Spinal cord (tissue), 10 donors: ENCODE data around the gene EMP1. TPM values are rescaled to one million over a fixed set of nuclear protein-coding genes. Genes with fewer than 3 reads are reported as not detected.

ENCODE experiments used
- DNase-seq, 6 donors: peaks; one replicate each; pipeline versions ENCODE4 v3.0.0 to v3.0.0-alpha.2; 2013 to 2015; ENCODE audit warnings: low spot score in 6 of 6, low read depth in 4 of 6
- H3K27ac ChIP-seq: one replicate; pipeline ENCODE4 v1.5.1; 2013; ENCODE audit warnings: low read depth, low read length, control low read depth
- H3K27me3 ChIP-seq: one replicate; pipeline ENCODE4 v1.6.1; 2013; ENCODE audit warnings: low read length; ENCODE audit not compliant: control insufficient read depth, insufficient read depth
- H3K36me3 ChIP-seq: one replicate; pipeline ENCODE4 v1.6.1; 2013; ENCODE audit warnings: low read length; ENCODE audit not compliant: control insufficient read depth, insufficient read depth
- H3K4me1 ChIP-seq: one replicate; pipeline ENCODE4 v1.6.1; 2013; ENCODE audit warnings: low read length; ENCODE audit not compliant: control insufficient read depth, insufficient read depth
- H3K4me3 ChIP-seq: one replicate; pipeline ENCODE4 v1.5.1; 2013; ENCODE audit warnings: low read depth, low read length, control low read depth
- H3K9me3 ChIP-seq: one replicate; pipeline ENCODE4 v1.6.1; 2013; ENCODE audit warnings: low read length; ENCODE audit not compliant: control insufficient read depth, insufficient read depth
- WGBS: methylation state at CpG from one replicate; pipeline ENCODE4 v1.1.5; 2013; ENCODE audit warnings: missing lambda C conversion rate; ENCODE audit not compliant: insufficient coverage; 5-methylcytosine and 5-hydroxymethylcytosine counted together
- polyA plus RNA-seq, 2 donors: library from polyadenylated mRNA; unstranded; fragments of 120-200 nt; gene quantifications; one replicate each; pipeline ENCODE4 v1.2.1, GENCODE V29; 2013; ENCODE audit not compliant: insufficient read length in 2 of 2
- total RNA-seq, 2 donors: library from RNA; depleted of rRNA in 1 of 2; stranded (reverse); fragments of 120-200 nt in 1 of 2; fragments of >200 nt in 1 of 2; gene quantifications; one replicate each; pipeline versions ENCODE4 v1.2.3 to v1.2.4, GENCODE V29; 2013 to 2014
- donor health status: healthy.

The EMP1 gene
- total and polyA plus RNA-seq, 4 donors = 57.7 to 91.6 (median 68.4) TPM

DNA sequence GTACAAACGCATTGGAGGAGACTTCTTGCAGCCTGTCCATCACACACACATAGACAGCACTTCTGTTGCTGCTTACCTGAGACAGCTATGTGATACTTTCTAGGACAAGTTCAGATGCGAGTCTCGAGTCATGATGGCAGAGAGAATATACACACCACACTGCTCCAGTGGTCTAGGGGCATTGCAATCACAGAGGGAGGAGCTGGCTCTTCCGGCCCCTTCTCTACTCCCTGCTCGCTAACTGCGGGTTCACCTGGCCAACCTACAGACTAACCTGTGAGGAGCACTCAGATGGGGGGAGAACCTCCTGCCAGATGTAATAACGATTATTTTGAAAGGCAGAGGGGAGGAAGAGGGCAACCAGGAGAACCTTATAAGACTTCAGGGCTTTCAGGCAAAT, 30.7 kb downstream of the EMP1 start:
- Histone ChIP-seq H3K4me1 (no peaks in the 10 kb centered on the region), H3K36me3 (no peaks in the 10 kb centered on the region), H3K27ac (no peak overlapping the region), H3K27me3 (no peaks in the 10 kb centered on the region), H3K9me3 (no peaks in the 10 kb centered on the region), H3K4me3 (no peak overlapping the region)
- DNase-seq = no peak
- WGBS = 93% methylated on average over 3 of the region's 7 CpGs

DNA sequence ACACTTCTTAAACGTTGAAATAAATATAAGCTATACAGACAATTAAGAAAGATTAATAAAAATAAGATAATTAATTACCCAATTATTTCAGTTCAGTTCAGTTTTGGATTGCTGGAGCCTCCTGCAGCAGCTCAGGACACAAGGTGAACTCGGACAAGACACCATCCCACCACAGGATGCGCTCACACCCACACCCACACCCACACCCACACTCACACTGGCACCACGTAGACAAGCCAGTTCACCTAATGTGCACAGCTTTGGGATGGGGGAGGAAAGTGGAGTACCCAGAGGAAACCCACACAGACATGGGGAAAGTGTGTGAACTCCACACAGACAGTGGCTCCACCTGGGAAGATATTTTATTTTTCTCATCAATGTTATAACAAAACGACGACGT, 32.1 kb downstream of the EMP1 start:
- H3K27ac ChIP-seq = no peak overlapping the region
- H3K4me3 ChIP-seq = no peak overlapping the region
- no peaks in the 10 kb centered on the region for H3K4me1 ChIP-seq
- H3K27me3 ChIP-seq = no peaks in the 10 kb centered on the region
- H3K36me3 ChIP-seq = no peaks in the 10 kb centered on the region
- WGBS = 100% methylated on average over 1 of the region's 7 CpGs
- DNase-seq = no peak
- H3K9me3 ChIP-seq = no peaks in the 10 kb centered on the region

DNA sequence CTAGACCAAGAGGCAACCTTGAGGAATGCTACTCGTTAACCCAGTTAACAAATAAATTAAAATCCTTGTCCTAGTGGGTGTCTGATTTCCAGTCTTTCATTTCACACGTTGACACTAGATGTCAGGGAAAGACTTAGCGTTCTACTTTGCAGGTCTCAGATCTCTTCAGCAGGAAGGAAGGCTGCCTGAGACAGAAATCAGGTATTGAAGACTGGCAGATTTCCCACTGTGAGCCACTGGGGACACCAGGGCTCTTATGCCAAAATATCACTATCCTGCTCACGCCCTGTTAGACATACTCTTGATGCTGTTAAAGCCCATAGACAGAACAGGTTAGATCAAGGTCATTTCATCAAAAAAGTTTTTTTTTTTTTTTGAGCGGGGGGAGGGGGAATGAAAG, 33.0 kb downstream of the EMP1 start:
- Histone ChIP-seq H3K4me1 (no peaks in the 10 kb centered on the region), H3K4me3 (no peak overlapping the region), H3K9me3 (no peaks in the 10 kb centered on the region), H3K27ac (no peak overlapping the region), H3K36me3 (no peaks in the 10 kb centered on the region), H3K27me3 (no peaks in the 10 kb centered on the region)
- 79% methylated on average over 2 of the region's 5 CpGs for WGBS
- peak in 1 of 6 donors; percentile 48 for DNase-seq

DNA sequence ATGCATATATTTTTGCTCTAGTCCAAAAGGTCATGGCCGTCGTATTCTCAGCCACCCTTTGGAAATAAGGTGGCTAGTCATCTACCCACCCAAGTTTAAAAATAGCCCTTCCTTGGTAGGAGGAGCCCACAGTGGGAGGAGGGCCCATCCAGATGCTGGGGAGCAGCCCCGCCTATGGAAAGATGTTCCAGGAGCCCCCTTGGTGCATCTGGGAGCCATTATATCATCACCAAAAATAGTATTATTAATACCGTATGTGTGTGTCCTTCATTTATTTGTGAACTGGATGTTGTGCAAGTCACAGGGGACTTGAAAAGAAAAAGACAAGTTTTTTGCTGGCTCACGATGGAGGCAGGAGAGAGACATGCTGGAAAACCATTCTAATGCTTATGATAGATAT, 34.0 kb downstream of the EMP1 start:
- no peak for DNase-seq
- Histone ChIP-seq H3K27me3 (no peaks in the 10 kb centered on the region), H3K9me3 (no peaks in the 10 kb centered on the region), H3K36me3 (no peaks in the 10 kb centered on the region), H3K4me3 (no peak overlapping the region), H3K4me1 (no peaks in the 10 kb centered on the region), H3K27ac (no peak overlapping the region)
- WGBS = no CpG with 5 or more reads among the region's 5 CpGs

DNA sequence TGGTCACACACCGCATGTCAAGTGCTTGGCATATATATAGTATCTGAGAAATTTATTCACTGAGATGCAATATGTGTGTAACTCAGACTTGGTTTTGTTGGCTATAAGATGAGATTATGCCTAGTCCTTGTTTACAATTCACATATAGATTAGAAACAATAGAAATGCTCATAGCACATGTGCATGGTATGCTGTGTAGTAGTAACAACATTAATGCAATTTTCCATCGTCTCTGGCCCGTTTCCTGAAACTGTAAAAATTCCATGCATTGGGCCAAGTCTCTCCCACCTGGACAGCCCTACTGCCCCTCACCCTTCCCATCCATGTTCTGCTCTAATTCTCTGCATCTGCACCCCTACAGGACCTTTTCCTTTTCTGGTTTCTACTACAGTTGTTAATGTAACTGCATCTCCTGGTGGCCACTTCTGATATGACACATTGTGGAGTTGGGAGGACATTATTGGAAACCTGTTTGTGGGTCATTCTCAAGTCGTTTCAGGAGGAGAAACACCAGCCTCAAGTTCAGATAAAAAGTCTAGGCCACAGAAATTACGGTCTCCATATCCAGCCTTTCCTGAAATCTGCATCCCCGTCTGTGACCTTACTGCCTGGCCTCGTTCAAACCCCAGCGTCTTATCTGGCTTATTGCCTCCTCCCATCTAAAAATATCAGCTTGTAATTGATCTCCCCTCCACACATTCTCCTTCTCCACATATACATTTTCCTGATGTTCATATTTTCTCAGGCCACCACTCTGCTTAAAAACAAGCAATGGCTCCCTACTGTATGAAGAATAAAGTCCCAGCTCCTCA, 37.5 kb downstream of the EMP1 start:
- no peaks in the 10 kb centered on the region for H3K9me3 ChIP-seq
- DNase-seq = peak in 2 of 6 donors; percentile 42 to 52
- no peaks in the 10 kb centered on the region for H3K27me3 ChIP-seq
- no peak overlapping the region for H3K27ac ChIP-seq
- 88% methylated on average over 6 of the region's 8 CpGs for WGBS
- no peaks in the 10 kb centered on the region for H3K4me1 ChIP-seq
- H3K4me3 ChIP-seq = no peak overlapping the region
- H3K36me3 ChIP-seq = no peaks in the 10 kb centered on the region

DNA sequence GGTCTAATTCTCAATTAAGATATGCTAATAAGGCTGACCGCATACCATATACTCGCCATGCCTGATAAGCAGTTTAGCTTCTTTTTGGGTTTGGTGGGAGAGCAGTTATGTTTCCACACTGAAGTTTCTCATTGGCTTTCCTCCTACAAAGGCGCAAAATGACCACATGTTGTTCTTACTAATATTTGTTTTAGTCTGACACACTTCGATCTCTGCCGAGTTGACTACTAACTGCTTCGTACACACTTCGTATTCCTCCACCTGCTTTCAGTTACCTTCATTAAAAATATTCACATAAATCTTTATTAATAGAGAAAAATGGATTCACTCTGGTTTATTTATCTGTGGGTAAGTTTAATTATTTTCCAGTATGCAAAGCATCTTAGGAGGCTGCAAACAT, 41.7 kb downstream of the EMP1 start:
- H3K27me3 ChIP-seq = no peaks in the 10 kb centered on the region
- WGBS = no CpG with 5 or more reads among the region's 7 CpGs
- DNase-seq = no peak

DNA sequence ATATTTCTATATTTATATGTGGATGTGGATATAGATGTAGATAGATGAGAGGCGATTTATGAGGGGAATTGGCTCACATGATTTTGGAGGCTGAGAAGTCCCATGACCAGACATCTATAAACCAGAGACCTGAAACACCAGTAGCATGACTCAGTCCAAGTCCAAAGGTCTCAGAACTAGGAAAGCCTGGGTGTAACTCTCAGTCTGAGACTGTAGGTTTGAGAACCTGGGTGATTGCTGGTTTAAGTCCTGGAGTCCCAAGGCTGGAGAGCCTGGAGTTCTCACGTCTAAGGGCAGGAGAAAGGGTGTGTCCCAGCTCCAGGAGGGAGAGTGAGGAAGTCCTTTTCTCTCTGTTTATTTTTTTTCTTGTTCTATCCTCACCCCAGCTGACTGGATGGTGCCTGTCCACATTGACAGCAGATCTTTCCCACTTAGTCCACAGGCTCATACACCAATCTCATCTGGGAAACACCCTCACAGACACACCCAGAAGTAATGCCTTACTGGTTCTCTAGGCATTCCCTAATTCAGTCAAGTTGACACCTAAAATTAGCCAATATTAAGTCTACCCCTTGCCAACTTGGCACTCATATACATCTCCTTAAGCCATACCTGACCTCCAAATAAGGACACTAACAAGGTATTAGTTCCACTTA, 45.4 kb downstream of the EMP1 start:
- DNase-seq = no peak
- H3K27ac ChIP-seq = no peak overlapping the region
- H3K4me3 ChIP-seq = no peak overlapping the region
- no peaks in the 10 kb centered on the region for H3K9me3 ChIP-seq
- H3K36me3 ChIP-seq = no peaks in the 10 kb centered on the region
- WGBS = no CpG with 5 or more reads among the region's 2 CpGs
- no peaks in the 10 kb centered on the region for H3K4me1 ChIP-seq
- H3K27me3 ChIP-seq = no peaks in the 10 kb centered on the region

More for the DNA sequence above, 41.7 kb downstream of the EMP1 start:
- Histone ChIP-seq H3K4me3 (no peak overlapping the region), H3K36me3 (no peaks in the 10 kb centered on the region), H3K4me1 (no peaks in the 10 kb centered on the region), H3K27ac (no peak overlapping the region), H3K9me3 (no peaks in the 10 kb centered on the region)

DNA sequence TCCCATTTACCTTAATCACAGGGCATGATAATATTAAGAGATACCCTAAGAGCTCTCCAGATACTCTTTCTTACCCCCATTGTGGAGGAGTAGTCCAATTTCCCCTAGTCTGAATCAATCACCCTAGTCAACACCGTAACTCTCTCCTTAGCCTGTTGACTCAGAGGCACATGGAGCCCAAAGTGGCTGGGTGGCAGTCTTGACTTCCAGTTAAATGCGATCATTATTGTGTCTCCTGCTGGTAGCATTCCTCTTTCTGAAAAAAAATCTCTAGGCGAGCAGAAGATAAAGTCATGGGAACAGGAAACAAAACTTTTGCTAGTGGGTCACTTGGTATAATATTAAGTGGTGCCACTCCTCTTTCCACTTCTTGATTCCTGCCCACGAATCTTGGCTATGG, 46.4 kb downstream of the EMP1 start:
- no peak overlapping the region for H3K27ac ChIP-seq
- WGBS = 93% methylated on average over 2 of the region's 4 CpGs
- H3K9me3 ChIP-seq = no peaks in the 10 kb centered on the region
- no peaks in the 10 kb centered on the region for H3K27me3 ChIP-seq
- no peak overlapping the region for H3K4me3 ChIP-seq
- no peak for DNase-seq
- no peaks in the 10 kb centered on the region for H3K36me3 ChIP-seq
- H3K4me1 ChIP-seq = no peaks in the 10 kb centered on the region

DNA sequence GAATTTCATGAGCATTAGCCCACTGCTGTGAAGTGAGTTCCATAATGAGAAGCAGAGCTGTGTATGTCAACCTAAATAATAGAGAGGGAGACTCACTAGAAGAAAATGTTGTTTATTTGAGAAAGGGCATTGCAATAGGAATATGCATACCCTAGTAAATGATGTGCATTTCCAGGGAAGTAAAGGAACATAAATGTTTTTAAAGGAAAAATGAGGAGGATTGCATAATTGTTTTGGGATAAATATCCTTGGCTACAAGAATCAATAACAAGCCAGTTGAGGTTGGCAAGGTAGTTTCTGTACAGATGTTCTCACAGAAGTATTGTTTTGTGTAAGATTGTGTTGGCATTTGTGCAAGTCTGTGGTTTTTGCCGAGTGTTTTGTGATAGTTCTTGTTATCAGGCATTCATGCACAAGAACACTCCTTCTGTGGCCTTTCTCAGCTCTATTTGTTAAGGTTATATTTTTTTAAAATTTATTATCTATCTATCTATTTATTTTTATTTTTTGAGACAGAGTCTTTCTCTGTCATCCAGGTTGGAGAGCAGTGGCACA, 47.1 kb downstream of the EMP1 start:
- no peak overlapping the region for H3K4me3 ChIP-seq
- H3K27me3 ChIP-seq = no peaks in the 10 kb centered on the region
- no peaks in the 10 kb centered on the region for H3K4me1 ChIP-seq
- no CpG with 5 or more reads among the region's 1 CpG for WGBS
- H3K27ac ChIP-seq = no peak overlapping the region
- H3K9me3 ChIP-seq = no peaks in the 10 kb centered on the region
- H3K36me3 ChIP-seq = no peaks in the 10 kb centered on the region
- no peak for DNase-seq

DNA sequence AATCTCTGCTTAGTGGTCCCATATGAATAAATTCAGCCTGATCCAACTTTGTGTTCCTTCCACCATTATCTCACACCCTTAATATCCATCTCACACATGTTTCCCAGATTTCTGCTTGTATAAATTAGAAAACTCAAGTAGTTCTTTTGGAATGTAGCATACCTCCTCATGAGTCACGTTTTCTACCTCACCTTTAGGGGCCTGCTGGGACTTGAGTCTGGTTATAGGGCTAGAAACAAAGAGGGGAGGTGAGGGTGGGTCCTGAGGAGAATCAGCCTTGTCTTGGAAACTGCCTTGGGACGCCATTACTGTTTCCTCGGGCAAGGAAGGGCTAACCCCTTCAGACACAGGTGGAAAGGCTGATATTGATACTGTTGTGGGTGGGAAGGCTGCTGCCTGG, 51.1 kb downstream of the EMP1 start:
- no peaks in the 10 kb centered on the region for H3K36me3 ChIP-seq
- H3K4me3 ChIP-seq = no peak overlapping the region
- H3K27ac ChIP-seq = no peak overlapping the region
- no peak for DNase-seq
- no peaks in the 10 kb centered on the region for H3K9me3 ChIP-seq
- 86% methylated on average over 2 of the region's 3 CpGs for WGBS
- no peaks in the 10 kb centered on the region for H3K27me3 ChIP-seq
- no peaks in the 10 kb centered on the region for H3K4me1 ChIP-seq
